K562 (cell line): ENCODE data around the gene SVIL. TPM values are rescaled to one million over a fixed set of nuclear protein-coding genes. Genes with fewer than 3 reads are reported as not detected.

ENCODE experiments used
- ATAC-seq: fragments of 200-7000 bp; cut with Tn5 transposase; 3 replicates; pipeline ENCODE4 v1.9.1; 2020; ENCODE audit warnings: moderate library complexity
- BruUV-seq: library from RNA; stranded (reverse); fragments of 400-500 nt; replicated peaks from 2 replicates; lab custom pipeline; 2021; lab: Mats Ljungman, UMichigan
- CTCF ChIA-PET: fragments of 300-600 bp; formaldehyde crosslinking; extraction: SDS; loops from one replicate; lab custom pipeline; 2021; ENCODE audit warnings: low intra/inter-chr PET ratio; lab: Yijun Ruan, JAX
- POLR2A ChIA-PET: fragments of 300-600, 350-650 bp; sonication (Branson Sonifier 250); formaldehyde crosslinking; extraction: SDS; loops from one replicate; lab custom pipeline; 2021; ENCODE audit warnings: antibody characterized with exemption, inconsistent platforms; lab: Yijun Ruan, JAX
- DNase-seq, 4 experiments: peaks; one replicate each; pipeline versions ENCODE4 v3.0.0 to v3.0.0-alpha.2; 2011 to 2018; ENCODE audit warnings: low spot score in 3 of 4, mixed read lengths in 3 of 4; ENCODE audit errors: extremely low read depth in 1 of 4
- FAIRE-seq: peaks from 2 replicates; lab custom pipeline; 2011; peaks lifted over from hg19 to GRCh38; lab: Jason Lieb, UNC
- H2AFZ ChIP-seq: 2 replicates; pipeline ENCODE4 v1.6.0; 2011; ENCODE audit warnings: low read depth, low read length, control low read depth, inconsistent platforms
- H3K27ac ChIP-seq: fragments of 200-600 bp; 3 replicates; pipeline ENCODE4 v1.8.0; 2011; ENCODE audit warnings: low read depth, mild to moderate bottlenecking, control low read depth, inconsistent platforms, low read length, moderate library complexity, mixed read lengths; ENCODE audit errors: extremely low read depth
- H3K27me3 ChIP-seq, 2 experiments: fragments of 300-600 bp in 1 of 2; 2 replicates in 1 of 2; 3 replicates in 1 of 2; pipeline versions ENCODE4 v1.6.0 to v1.8.0; 2011; ENCODE audit warnings: inconsistent platforms in 2 of 2, low read length in 2 of 2, mild to moderate bottlenecking in 1 of 2, mixed read lengths in 1 of 2, moderate library complexity in 1 of 2; ENCODE audit not compliant: control insufficient read depth in 2 of 2, insufficient read depth in 2 of 2
- H3K36me3 ChIP-seq: fragments of 300-600 bp; 3 replicates; pipeline ENCODE4 v1.8.0; 2011; ENCODE audit warnings: mild to moderate bottlenecking, low read length, inconsistent platforms; ENCODE audit not compliant: control insufficient read depth, insufficient read depth
- H3K4me1 ChIP-seq, 2 experiments: fragments of 200-600 bp in 1 of 2; replicated peaks in 1 of 2; 2 replicates in 1 of 2; 3 replicates in 1 of 2; pipeline versions ENCODE4 v1.5.1 to v1.8.0; 2011; ENCODE audit warnings: inconsistent platforms in 2 of 2, low read length in 2 of 2, mild to moderate bottlenecking in 1 of 2, mixed read lengths in 1 of 2, moderate library complexity in 1 of 2; ENCODE audit not compliant: control insufficient read depth in 2 of 2, insufficient read depth in 2 of 2
- H3K4me2 ChIP-seq: 2 replicates; pipeline ENCODE4 v1.6.1; 2011; ENCODE audit warnings: low read length, control low read depth, inconsistent platforms, mixed read lengths; ENCODE audit not compliant: insufficient read depth
- H3K4me3 ChIP-seq: fragments of 200-600 bp; sonication (generic), shearing (Covaris generic); 2 replicates; pipeline ENCODE4 v1.5.1; 2016; ENCODE audit warnings: control low read depth, inconsistent platforms
- H3K79me2 ChIP-seq: fragments of 200-600 bp; 3 replicates; pipeline ENCODE4 v1.8.0; 2011; ENCODE audit warnings: low read length, inconsistent platforms; ENCODE audit not compliant: control insufficient read depth, insufficient read depth
- H3K9ac ChIP-seq, 2 experiments: 2 replicates each; pipeline versions ENCODE4 v1.6.0 to v1.6.1; 2011; ENCODE audit warnings: low read depth in 2 of 2, low read length in 2 of 2, control low read depth in 1 of 2, inconsistent platforms in 1 of 2, mild to moderate bottlenecking in 1 of 2, mixed read lengths in 1 of 2; ENCODE audit not compliant: insufficient read depth in 1 of 2
- H3K9me1 ChIP-seq: one replicate; pipeline ENCODE4 v1.6.0; 2011; ENCODE audit warnings: inconsistent platforms, mild to moderate bottlenecking, low read length, moderate library complexity; ENCODE audit not compliant: control insufficient read depth, insufficient read depth
- H3K9me3 ChIP-seq: replicated peaks from 2 replicates; pipeline ENCODE4 v1.5.1; 2011; ENCODE audit warnings: low read depth, low read length, inconsistent platforms; ENCODE audit not compliant: control insufficient read depth, insufficient read depth
- H4K20me1 ChIP-seq: replicated peaks from 2 replicates; pipeline ENCODE4 v1.6.1; 2011; ENCODE audit warnings: low read length, inconsistent platforms, mixed read lengths; ENCODE audit not compliant: control insufficient read depth, insufficient read depth
- GATAD2A ChIP-seq: fragments of 450-650 bp; IDR thresholded peaks from 2 replicates; pipeline ENCODE4 v1.6.1; 2017
- KLF16 ChIP-seq: IDR thresholded peaks from 2 replicates; pipeline ENCODE4 v1.6.1; 2016; ENCODE audit warnings: antibody characterized with exemption
- MECOM ChIP-seq: fragments of 250-450 bp; sonication (Bioruptor Pico); IDR thresholded peaks from 2 replicates; pipeline ENCODE4 v1.8.0; 2022; ENCODE audit warnings: inconsistent platforms
- RBM15 ChIP-seq: fragments of 200-400 bp; formaldehyde crosslinking; IDR thresholded peaks from 2 replicates; pipeline ENCODE4 v1.6.1; 2018; ENCODE audit warnings: mild to moderate bottlenecking, low read length, moderate library complexity; ENCODE audit not compliant: insufficient read depth
- SNRNP70 ChIP-seq: fragments of 200-400 bp; formaldehyde crosslinking; optimal IDR thresholded peaks from 2 replicates; pipeline ENCODE3; 2017; ENCODE audit warnings: low read depth, low read length
- SREBF1 ChIP-seq: fragments of 150-350 bp; IDR thresholded peaks from 2 replicates; pipeline ENCODE4 v1.6.1; 2014; ENCODE audit warnings: antibody characterized with exemption, low read depth, low read length, borderline replicate concordance
- ZBTB17 ChIP-seq: fragments of 450-650 bp; formaldehyde crosslinking; IDR thresholded peaks from 2 replicates; pipeline ENCODE4 v1.4.0; 2020; ENCODE audit warnings: mild to moderate bottlenecking
- ZNF174 ChIP-seq: fragments of 250-450 bp; sonication (Bioruptor Pico); IDR thresholded peaks from 2 replicates; pipeline ENCODE4 v1.4.0; 2020; ENCODE audit warnings: mild to moderate bottlenecking
- ZNF561 ChIP-seq: fragments of 450-650 bp; formaldehyde crosslinking; conservative IDR thresholded peaks from 2 replicates; pipeline ENCODE4 v1.4.0; 2020; ENCODE audit warnings: mild to moderate bottlenecking, moderate library complexity
- ZNF830 ChIP-seq: fragments of 250-450 bp; sonication (Bioruptor Pico); IDR thresholded peaks from 2 replicates; pipeline ENCODE4 v1.5.0; 2021; ENCODE audit warnings: mild to moderate bottlenecking
- WGBS: fragments of 100-300 bp; shearing (Covaris generic); methylation state at CpG from one replicate; pipeline ENCODE4 v1.1.6; 2016; ENCODE audit warnings: low coverage, mixed read lengths; ENCODE audit not compliant: insufficient coverage; ENCODE audit errors: missing lambda C conversion rate; 5-methylcytosine and 5-hydroxymethylcytosine counted together
- in situ Hi-C: fragments of 300-500 bp; cut with MboI; formaldehyde crosslinking; loops from 4 replicates; pipeline ENCODE4 v1.15.0; 2018; ENCODE audit warnings: inconsistent platforms, mixed read lengths
- intact Hi-C: fragments of 100-400 bp; cut with micrococcal nuclease; formaldehyde crosslinking; loops from 2 replicates; pipeline ENCODE4 v1.14.2; 2022
- polyA plus RNA-seq, 8 experiments: library from polyadenylated mRNA; depleted of rRNA in 4 of 8; stranded (reverse) in 5 of 8; unstranded in 3 of 8; fragments of >200 nt; fragmentation: Nextera tagmentation in 2 of 8; fragmentation: Illumina TruSeq in 1 of 8; extraction: Ambion mirVana in 2 of 8; extraction: Trizol in 1 of 8; gene quantifications; 2 replicates each; pipeline versions ENCODE4 v1.2.1 to v1.2.3, GENCODE V29; 2011 to 2014; ENCODE audit warnings: inconsistent platforms in 1 of 8, missing spikeins in 1 of 8
- total RNA-seq, 7 experiments: library from RNA; depleted of rRNA in 6 of 7; stranded (reverse); fragments of >200 nt in 6 of 7; fragmentation: Illumina TruSeq in 2 of 7; extraction: Trizol in 2 of 7; gene quantifications; 2 replicates each; pipeline versions ENCODE4 v1.2.1 to v1.2.3, GENCODE V29; 2011 to 2021; ENCODE audit warnings: low replicate concordance in 1 of 7
- TF ChIP-seq, protein P1 (sequence below): fragments of 450-650 bp; IDR thresholded peaks from 2 replicates; pipeline ENCODE4 v1.6.1; 2016; ENCODE audit warnings: antibody characterized with exemption
- TF ChIP-seq, protein P2 (sequence below): sonication (generic); formaldehyde crosslinking; IDR thresholded peaks from 2 replicates; pipeline ENCODE4 v1.8.1; 2023; ENCODE audit warnings: mild to moderate bottlenecking, missing genetic modification reagents
- TF ChIP-seq, protein P3 (sequence below): sonication (generic); formaldehyde crosslinking; IDR thresholded peaks from 2 replicates; pipeline ENCODE4 v1.8.0; 2022; ENCODE audit warnings: missing genetic modification reagents, mild to moderate bottlenecking, borderline replicate concordance

The SVIL gene
- total and polyA plus RNA-seq, 9 of the 15 experiments (the other 6 are each of a cell fraction or from before 2014, with no cell fraction given) = under 0.01 to 0.18 (median 0.05) TPM; not detected in 3

GRCh38 chr10:29473406-29474100 lies 161.2 kb downstream of the SVIL start (continued):
- TF ChIP-seq MECOM (CRISPR knock-in tag) = no peak
- TF ChIP-seq, protein P1, sequence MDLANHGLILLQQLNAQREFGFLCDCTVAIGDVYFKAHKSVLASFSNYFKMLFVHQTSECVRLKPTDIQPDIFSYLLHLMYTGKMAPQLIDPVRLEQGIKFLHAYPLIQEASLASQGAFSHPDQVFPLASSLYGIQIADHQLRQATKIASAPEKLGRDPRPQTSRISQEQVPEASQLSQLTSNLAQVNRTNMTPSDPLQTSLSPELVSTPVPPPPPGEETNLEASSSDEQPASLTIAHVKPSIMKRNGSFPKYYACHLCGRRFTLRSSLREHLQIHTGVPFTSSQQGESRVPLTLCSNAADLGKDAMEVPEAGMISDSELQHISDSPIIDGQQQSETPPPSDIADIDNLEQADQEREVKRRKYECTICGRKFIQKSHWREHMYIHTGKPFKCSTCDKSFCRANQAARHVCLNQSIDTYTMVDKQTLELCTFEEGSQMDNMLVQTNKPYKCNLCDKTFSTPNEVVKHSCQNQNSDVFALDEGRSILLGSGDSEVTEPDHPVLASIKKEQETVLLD = no peak
- TF ChIP-seq, protein P2, sequence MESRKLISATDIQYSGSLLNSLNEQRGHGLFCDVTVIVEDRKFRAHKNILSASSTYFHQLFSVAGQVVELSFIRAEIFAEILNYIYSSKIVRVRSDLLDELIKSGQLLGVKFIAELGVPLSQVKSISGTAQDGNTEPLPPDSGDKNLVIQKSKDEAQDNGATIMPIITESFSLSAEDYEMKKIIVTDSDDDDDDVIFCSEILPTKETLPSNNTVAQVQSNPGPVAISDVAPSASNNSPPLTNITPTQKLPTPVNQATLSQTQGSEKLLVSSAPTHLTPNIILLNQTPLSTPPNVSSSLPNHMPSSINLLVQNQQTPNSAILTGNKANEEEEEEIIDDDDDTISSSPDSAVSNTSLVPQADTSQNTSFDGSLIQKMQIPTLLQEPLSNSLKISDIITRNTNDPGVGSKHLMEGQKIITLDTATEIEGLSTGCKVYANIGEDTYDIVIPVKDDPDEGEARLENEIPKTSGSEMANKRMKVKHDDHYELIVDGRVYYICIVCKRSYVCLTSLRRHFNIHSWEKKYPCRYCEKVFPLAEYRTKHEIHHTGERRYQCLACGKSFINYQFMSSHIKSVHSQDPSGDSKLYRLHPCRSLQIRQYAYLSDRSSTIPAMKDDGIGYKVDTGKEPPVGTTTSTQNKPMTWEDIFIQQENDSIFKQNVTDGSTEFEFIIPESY (CRISPR knock-in tag) = no peak
- no peak for TF ChIP-seq ZBTB17

- no peak for FAIRE-seq
- Histone ChIP-seq H3K79me2 (no peaks in the 10 kb centered on the region), H3K4me1 (peaks cover 12 to 16% of the 10 kb centered on the region in 2 experiments; a peak in 4 of 5 replicates), H4K20me1 (no peaks in the 10 kb centered on the region), H3K27me3 (peaks cover 3 to 8% of the 10 kb centered on the region in 2 experiments; a peak in 3 of 5 replicates), H3K9ac (no peak overlapping the region), H3K9me3 (no peaks in the 10 kb centered on the region), H3K36me3 (no peaks in the 10 kb centered on the region), H3K4me2 (no peak overlapping the region), H3K27ac (no peak overlapping the region), H2AFZ (no peak overlapping the region), H3K4me3 (no peak overlapping the region), H3K9me1 (no peaks in the 10 kb centered on the region)
- DNase-seq = no peak
- ChIA-PET CTCF (no interaction called here), POLR2A (interaction anchor here (0.6 kb wide), 1 partner anchor 12 kb away, joined by 3 read pairs; no protein-coding TSS in a partner anchor)
- BruUV-seq = no TSS peak
- TF ChIP-seq, protein P3, sequence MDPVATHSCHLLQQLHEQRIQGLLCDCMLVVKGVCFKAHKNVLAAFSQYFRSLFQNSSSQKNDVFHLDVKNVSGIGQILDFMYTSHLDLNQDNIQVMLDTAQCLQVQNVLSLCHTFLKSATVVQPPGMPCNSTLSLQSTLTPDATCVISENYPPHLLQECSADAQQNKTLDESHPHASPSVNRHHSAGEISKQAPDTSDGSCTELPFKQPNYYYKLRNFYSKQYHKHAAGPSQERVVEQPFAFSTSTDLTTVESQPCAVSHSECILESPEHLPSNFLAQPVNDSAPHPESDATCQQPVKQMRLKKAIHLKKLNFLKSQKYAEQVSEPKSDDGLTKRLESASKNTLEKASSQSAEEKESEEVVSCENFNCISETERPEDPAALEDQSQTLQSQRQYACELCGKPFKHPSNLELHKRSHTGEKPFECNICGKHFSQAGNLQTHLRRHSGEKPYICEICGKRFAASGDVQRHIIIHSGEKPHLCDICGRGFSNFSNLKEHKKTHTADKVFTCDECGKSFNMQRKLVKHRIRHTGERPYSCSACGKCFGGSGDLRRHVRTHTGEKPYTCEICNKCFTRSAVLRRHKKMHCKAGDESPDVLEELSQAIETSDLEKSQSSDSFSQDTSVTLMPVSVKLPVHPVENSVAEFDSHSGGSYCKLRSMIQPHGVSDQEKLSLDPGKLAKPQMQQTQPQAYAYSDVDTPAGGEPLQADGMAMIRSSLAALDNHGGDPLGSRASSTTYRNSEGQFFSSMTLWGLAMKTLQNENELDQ (CRISPR knock-in tag) = no peak
- TF ChIP-seq ZNF174 (CRISPR knock-in tag) (no peak), ZNF561 (CRISPR knock-in tag) (no peak), ZNF830 (CRISPR knock-in tag) (no peak), GATAD2A (no peak), SREBF1 (no peak), KLF16 (no peak), RBM15 (no peak), SNRNP70 (no peak)
- in situ Hi-C loops = no loop called here
- no peak for ATAC-seq
- intact Hi-C loops = no loop called here
- WGBS = 21% methylated on average over 6 of the region's 6 CpGs
These were observed 161.7 kb downstream of the SVIL start for GRCh38 chr10:29473087-29473356.
